Measurements from ENCODE around the gene P4HA2.
A peak's percentile ranks its signal among the peaks of the same experiment; 100 is the strongest.

The P4HA2 gene

DNA sequence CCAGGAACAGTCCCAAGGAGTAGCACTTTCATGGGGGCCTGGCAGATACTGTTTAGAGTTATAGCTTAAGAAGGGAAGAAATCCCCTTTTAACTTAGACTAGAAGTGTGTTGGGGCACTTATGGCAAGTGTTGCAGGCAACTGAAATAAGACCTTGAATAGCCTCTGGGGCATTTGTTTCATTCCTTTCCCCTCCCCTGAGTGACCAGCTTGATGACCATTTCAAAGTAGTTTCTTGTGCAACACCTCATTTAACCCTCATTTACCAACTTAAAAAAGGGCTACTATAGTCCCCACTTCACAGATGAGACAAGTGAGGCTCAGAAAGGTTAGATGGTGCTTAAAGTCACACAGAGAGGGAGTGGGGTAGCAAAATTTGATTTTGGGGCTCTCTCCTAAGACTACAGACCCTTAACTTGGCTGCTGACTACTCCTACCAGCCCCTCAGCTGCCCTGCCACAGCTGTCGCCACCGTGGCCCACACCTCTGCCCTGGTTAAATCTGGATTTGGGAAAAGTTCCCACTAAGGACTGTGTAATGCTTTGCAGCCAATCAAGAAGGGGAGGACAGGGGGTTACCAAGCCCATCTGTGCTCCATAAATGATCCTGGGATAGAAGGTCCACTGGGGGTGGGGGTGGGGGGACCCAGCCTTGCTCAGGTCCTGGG, 35.4 kb upstream of the P4HA2 start:
- no peak for DNase-seq
- WGBS (ENCODE audit: insufficient coverage): no CpG with 5 or more reads among the region's 2 CpGs
- Histone ChIP-seq H3K4me1 (ENCODE audit: control extremely low read depth in 1 of 4, control insufficient read depth in 4 of 4, insufficient read depth in 4 of 4, low read length in 3 of 4) (peaks cover 2 to 49% (median 34%) of the 10 kb centered on the region in 4 experiments), H3K9me3 (ENCODE audit: control extremely low read depth in 1 of 5, control insufficient read depth in 4 of 5, insufficient read depth in 2 of 5, low read depth in 1 of 5, low read length in 4 of 5) (no peaks in the 10 kb centered on the region), H3K36me3 (ENCODE audit: control insufficient read depth in 4 of 4, insufficient read depth in 4 of 4, low read length in 3 of 4) (no peaks in the 10 kb centered on the region), H3K27me3 (replicated peaks in 2 of 5; ENCODE audit: control insufficient read depth in 4 of 5, insufficient read depth in 5 of 5, low read length in 4 of 5) (peaks cover 0 to 4% (median 3%) of the 10 kb centered on the region in 5 experiments), H3K27ac (ENCODE audit: insufficient read depth in 1 of 2, low read depth in 1 of 2, low read length in 2 of 2, poor library complexity in 1 of 2, severe bottlenecking in 2 of 2) (no peak overlapping the region), H3K4me3 (ENCODE audit: control insufficient read depth in 1 of 7, extremely low read depth in 1 of 7, insufficient read depth in 4 of 7, low read depth in 2 of 7, low read length in 6 of 7) (no peak overlapping the region)
- POLR2A ChIA-PET: no interaction called here
- CTCF ChIA-PET: interaction anchor here (0.8 to 5.3 kb wide), 11 partner anchors 9 to 73 kb away, joined by 3 to 35 read pairs (median 4); no protein-coding TSS in a partner anchor

DNA sequence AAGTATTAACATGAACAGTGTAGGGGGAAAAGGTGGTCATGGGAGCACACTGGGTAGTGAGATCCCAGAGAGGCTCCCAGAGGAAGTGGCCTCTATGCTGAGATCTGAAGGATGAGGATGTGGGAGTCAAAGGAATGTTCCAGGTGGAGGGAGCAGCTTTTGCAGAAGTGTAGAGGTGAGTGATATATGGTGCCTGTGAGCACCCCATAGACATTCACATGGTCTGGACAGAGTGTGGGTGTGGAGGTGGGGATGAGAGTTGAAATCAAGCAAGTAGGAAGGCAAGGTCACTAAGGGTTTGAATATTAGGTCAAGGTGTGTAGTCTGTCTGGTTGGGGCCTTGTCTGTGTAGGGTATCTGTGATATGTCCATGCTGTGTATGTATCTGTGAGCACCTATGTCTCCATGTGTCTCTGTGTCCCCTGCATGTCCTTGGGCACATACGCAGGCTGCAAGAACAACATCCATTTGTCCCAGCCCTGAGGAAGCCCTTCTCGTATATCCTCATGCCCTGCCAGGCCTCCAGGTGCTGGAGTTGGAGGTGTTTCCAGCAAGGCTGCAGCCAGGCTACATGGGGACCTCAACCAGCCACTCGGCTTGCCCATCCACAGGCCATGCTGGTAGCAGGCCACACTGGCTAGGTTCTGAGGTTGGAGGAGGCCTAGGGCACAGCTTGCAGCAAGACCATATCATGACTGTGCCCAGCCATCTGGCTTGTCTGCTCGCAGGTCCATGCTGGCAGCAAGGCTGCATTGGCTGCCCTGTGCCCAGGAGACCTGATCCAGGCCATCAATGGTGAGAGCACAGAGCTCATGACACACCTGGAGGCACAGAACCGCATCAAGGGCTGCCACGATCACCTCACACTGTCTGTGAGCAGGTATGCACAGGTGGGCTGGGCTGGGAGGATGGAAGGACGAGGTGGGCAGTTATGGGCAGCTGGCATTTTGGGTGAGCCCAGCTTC, 34.5 kb upstream of the P4HA2 start:
- CTCF ChIA-PET: interaction anchor here (0.8 to 5.3 kb wide), 8 partner anchors 9 to 31 kb away, joined by 3 to 35 read pairs (median 4); partner anchors contain the start of gene SLC22A4

DNA sequence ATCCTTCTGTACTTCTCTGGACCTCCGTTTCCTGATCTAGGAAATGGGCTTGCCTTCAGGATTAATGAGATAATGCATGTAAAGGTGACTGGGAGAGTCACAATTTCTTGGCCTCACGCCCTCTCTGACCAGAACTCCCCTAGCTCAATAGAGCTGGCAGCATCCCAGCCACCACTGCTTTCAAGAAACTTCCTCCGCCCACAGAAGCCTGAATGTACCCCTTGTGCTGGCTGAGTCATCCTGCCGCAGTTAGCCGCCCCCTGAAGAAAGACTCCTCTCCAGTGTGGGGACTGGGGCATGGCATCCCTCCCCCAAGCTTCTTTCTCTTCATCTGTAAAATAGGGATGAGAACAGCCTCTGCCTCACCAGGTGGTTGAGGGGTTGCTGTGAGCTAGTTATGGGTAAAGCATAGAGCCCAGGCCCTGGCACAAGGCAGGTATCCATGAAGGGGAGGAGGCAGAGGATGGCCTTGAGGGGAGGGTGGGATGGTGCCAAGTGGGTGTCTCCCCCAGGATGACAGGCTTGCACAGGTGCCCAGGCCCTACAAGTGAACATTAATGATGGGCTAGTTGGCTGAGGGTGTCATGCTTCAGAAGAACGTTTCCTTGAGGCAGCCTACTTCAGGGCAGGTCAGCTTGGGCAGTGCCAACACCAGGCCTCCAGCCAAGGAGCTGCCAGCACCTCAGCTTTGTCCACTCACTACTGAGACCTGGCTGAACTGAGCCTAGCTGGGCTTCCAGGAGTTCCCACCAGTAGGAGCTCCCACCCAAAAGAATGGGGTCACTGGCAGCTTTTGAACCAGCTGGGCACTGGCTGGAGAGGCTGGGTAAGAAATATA, 33.3 kb upstream of the P4HA2 start:
- H3K27me3 ChIP-seq (replicated peaks in 2 of 5; ENCODE audit: control insufficient read depth in 4 of 5, insufficient read depth in 5 of 5, low read length in 4 of 5): peaks cover 0 to 20% (median 12%) of the 10 kb centered on the region in 5 experiments
- peak overlapping the region in 1 of 7 experiments; percentile 1 for H3K4me3 ChIP-seq (ENCODE audit: control insufficient read depth in 1 of 7, extremely low read depth in 1 of 7, insufficient read depth in 4 of 7, low read depth in 2 of 7, low read length in 6 of 7)
- POLR2A ChIA-PET: interaction anchor here (0.6 kb wide), 1 partner anchor 9 kb away, joined by 5 read pairs; no protein-coding TSS in a partner anchor
- H3K36me3 ChIP-seq (ENCODE audit: control insufficient read depth in 4 of 4, insufficient read depth in 4 of 4, low read length in 3 of 4): no peaks in the 10 kb centered on the region
- peak; percentile 72 to 91 (median 89) for DNase-seq
- CTCF ChIA-PET: interaction anchor here (1.2 to 5.3 kb wide), 5 partner anchors 10 to 34 kb away, joined by 4 to 35 read pairs (median 8); partner anchors contain the start of genes P4HA2 and SLC22A4
- no peaks in the 10 kb centered on the region for H3K9me3 ChIP-seq (ENCODE audit: control extremely low read depth in 1 of 5, control insufficient read depth in 4 of 5, insufficient read depth in 2 of 5, low read depth in 1 of 5, low read length in 4 of 5)
- 22% methylated on average over 4 of the region's 6 CpGs for WGBS (ENCODE audit: insufficient coverage)
- no peak overlapping the region for H3K27ac ChIP-seq (ENCODE audit: insufficient read depth in 1 of 2, low read depth in 1 of 2, low read length in 2 of 2, poor library complexity in 1 of 2, severe bottlenecking in 2 of 2)
- H3K4me1 ChIP-seq (ENCODE audit: control extremely low read depth in 1 of 4, control insufficient read depth in 4 of 4, insufficient read depth in 4 of 4, low read length in 3 of 4): peaks cover 2 to 54% (median 40%) of the 10 kb centered on the region in 4 experiments

More for the DNA sequence above, 34.5 kb upstream of the P4HA2 start:
- Histone ChIP-seq H3K9me3 (ENCODE audit: control extremely low read depth in 1 of 5, control insufficient read depth in 4 of 5, insufficient read depth in 2 of 5, low read depth in 1 of 5, low read length in 4 of 5) (no peaks in the 10 kb centered on the region), H3K36me3 (ENCODE audit: control insufficient read depth in 4 of 4, insufficient read depth in 4 of 4, low read length in 3 of 4) (no peaks in the 10 kb centered on the region), H3K27ac (ENCODE audit: insufficient read depth in 1 of 2, low read depth in 1 of 2, low read length in 2 of 2, poor library complexity in 1 of 2, severe bottlenecking in 2 of 2) (no peak overlapping the region), H3K27me3 (replicated peaks in 2 of 5; ENCODE audit: control insufficient read depth in 4 of 5, insufficient read depth in 5 of 5, low read length in 4 of 5) (peaks cover 0 to 11% (median 3%) of the 10 kb centered on the region in 5 experiments), H3K4me1 (ENCODE audit: control extremely low read depth in 1 of 4, control insufficient read depth in 4 of 4, insufficient read depth in 4 of 4, low read length in 3 of 4) (peaks cover 2 to 56% (median 40%) of the 10 kb centered on the region in 4 experiments), H3K4me3 (ENCODE audit: control insufficient read depth in 1 of 7, extremely low read depth in 1 of 7, insufficient read depth in 4 of 7, low read depth in 2 of 7, low read length in 6 of 7) (no peak overlapping the region)
- WGBS (ENCODE audit: insufficient coverage): 100% methylated on average over 7 of the region's 7 CpGs
- POLR2A ChIA-PET: no interaction called here
- no peak for DNase-seq

DNA sequence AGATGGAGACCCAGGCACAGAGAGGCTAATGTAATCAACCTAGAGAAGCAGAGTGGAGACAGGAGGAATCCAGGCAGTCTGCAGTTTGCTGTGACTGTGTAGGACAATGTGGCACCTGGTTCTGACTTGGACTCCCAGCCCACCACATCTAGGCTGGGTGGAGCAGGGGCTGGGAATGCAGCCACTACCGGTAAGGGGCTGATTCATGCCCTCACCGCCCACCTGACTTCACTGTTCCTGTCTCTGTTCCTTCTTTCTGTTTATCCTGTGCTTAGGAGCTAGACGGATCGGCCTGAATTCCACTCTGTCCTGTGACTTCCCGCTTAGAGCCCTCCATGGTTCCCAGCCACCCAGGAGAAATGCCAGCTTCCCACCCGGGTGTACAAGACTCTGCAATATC, 32.4 kb upstream of the P4HA2 start:
- H3K27ac ChIP-seq (ENCODE audit: insufficient read depth in 1 of 2, low read depth in 1 of 2, low read length in 2 of 2, poor library complexity in 1 of 2, severe bottlenecking in 2 of 2): no peak overlapping the region
- no peak overlapping the region for H3K4me3 ChIP-seq (ENCODE audit: control insufficient read depth in 1 of 7, extremely low read depth in 1 of 7, insufficient read depth in 4 of 7, low read depth in 2 of 7, low read length in 6 of 7)
- peak in 1 of 3 donors; percentile 14 for DNase-seq
- peaks cover 0 to 20% (median 16%) of the 10 kb centered on the region in 5 experiments for H3K27me3 ChIP-seq (replicated peaks in 2 of 5; ENCODE audit: control insufficient read depth in 4 of 5, insufficient read depth in 5 of 5, low read length in 4 of 5)
- H3K4me1 ChIP-seq (ENCODE audit: control extremely low read depth in 1 of 4, control insufficient read depth in 4 of 4, insufficient read depth in 4 of 4, low read length in 3 of 4): peaks cover 2 to 45% (median 36%) of the 10 kb centered on the region in 4 experiments
- 47% methylated on average over 4 of the region's 6 CpGs for WGBS (ENCODE audit: insufficient coverage)
- ChIA-PET CTCF (interaction anchor here (1.2 to 5.3 kb wide), 4 partner anchors 9 to 33 kb away, joined by 4 to 35 read pairs (median 16); partner anchors contain the start of gene P4HA2), POLR2A (interaction anchor here (0.6 kb wide), 1 partner anchor 14 kb away, joined by 3 read pairs; no protein-coding TSS in a partner anchor)
- H3K9me3 ChIP-seq (ENCODE audit: control extremely low read depth in 1 of 5, control insufficient read depth in 4 of 5, insufficient read depth in 2 of 5, low read depth in 1 of 5, low read length in 4 of 5): no peaks in the 10 kb centered on the region
- H3K36me3 ChIP-seq (ENCODE audit: control insufficient read depth in 4 of 4, insufficient read depth in 4 of 4, low read length in 3 of 4): no peaks in the 10 kb centered on the region

DNA sequence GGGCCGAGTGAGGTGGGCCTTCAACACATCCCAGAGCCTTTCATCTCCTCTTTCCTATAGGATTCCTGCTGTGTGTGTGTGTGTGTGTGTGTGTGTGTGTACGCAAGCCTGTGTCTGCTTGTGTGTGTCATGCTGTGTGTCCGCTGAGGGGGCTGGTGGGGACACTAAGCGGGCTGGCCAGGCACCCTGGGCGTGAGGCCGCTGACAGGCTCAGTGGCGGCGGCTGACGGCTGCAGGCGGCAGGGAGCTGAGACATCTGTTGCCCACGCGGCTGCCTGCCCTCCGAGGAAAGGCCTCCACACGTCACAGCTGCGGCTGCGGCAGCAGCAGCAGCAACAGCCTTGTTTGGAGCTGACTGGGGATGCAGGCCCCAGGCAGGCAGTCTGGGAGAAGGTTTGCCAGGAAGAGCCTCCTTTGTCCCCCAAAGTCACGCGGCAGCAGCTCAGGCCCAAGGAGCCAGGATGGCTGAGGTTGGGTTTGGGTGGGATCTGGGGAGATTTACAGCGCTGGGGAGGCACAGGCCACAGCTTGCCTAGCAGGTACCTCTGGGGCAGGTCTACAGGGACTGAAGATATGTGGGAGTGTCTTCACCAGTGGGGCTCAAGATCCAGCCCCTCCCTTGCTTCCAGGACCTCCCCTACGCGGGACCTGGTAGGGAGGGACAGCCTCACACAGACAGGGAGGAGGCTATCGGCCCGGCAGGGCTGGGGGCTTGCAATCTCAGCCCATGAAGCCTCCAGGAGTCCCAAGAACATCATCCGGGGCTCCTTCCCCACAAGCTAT, 31.6 kb upstream of the P4HA2 start:
- WGBS (ENCODE audit: insufficient coverage): 95% methylated on average over 18 of the region's 24 CpGs

More for the DNA sequence above, 31.6 kb upstream of the P4HA2 start:
- no peaks in the 10 kb centered on the region for H3K9me3 ChIP-seq (ENCODE audit: control extremely low read depth in 1 of 5, control insufficient read depth in 4 of 5, insufficient read depth in 2 of 5, low read depth in 1 of 5, low read length in 4 of 5)
- peaks cover 0 to 20% (median 16%) of the 10 kb centered on the region in 5 experiments for H3K27me3 ChIP-seq (replicated peaks in 2 of 5; ENCODE audit: control insufficient read depth in 4 of 5, insufficient read depth in 5 of 5, low read length in 4 of 5)
- CTCF ChIA-PET: interaction anchor here (2.4 to 5.3 kb wide), 2 partner anchors 8 to 21 kb away, joined by 8 to 24 read pairs; no protein-coding TSS in a partner anchor
- no peaks in the 10 kb centered on the region for H3K36me3 ChIP-seq (ENCODE audit: control insufficient read depth in 4 of 4, insufficient read depth in 4 of 4, low read length in 3 of 4)
- H3K27ac ChIP-seq (ENCODE audit: insufficient read depth in 1 of 2, low read depth in 1 of 2, low read length in 2 of 2, poor library complexity in 1 of 2, severe bottlenecking in 2 of 2): no peak overlapping the region
- DNase-seq: peak in 2 of 3 donors; percentile 33 to 55
- H3K4me3 ChIP-seq (ENCODE audit: control insufficient read depth in 1 of 7, extremely low read depth in 1 of 7, insufficient read depth in 4 of 7, low read depth in 2 of 7, low read length in 6 of 7): no peak overlapping the region
- POLR2A ChIA-PET: interaction anchor here (0.6 kb wide), 1 partner anchor 13 kb away, joined by 3 read pairs; no protein-coding TSS in a partner anchor
- peaks cover 2 to 41% (median 32%) of the 10 kb centered on the region in 4 experiments for H3K4me1 ChIP-seq (ENCODE audit: control extremely low read depth in 1 of 4, control insufficient read depth in 4 of 4, insufficient read depth in 4 of 4, low read length in 3 of 4)

Measured in common myeloid progenitor, CD34-positive (primary cell).